HTR-8/SVneo (cell line): ENCODE measurements around the gene DNAAF1.

ENCODE experiments used
- DNase-seq: peaks from one replicate; pipeline ENCODE4 v3.0.0; 2011; ENCODE audit warnings: low spot score, mixed read lengths; ENCODE audit not compliant: insufficient read length
- FAIRE-seq: peaks from 2 replicates; lab custom pipeline; 2011; peaks lifted over from hg19 to GRCh38; lab: Jason Lieb, UNC

DNAAF1 gene

DNA sequence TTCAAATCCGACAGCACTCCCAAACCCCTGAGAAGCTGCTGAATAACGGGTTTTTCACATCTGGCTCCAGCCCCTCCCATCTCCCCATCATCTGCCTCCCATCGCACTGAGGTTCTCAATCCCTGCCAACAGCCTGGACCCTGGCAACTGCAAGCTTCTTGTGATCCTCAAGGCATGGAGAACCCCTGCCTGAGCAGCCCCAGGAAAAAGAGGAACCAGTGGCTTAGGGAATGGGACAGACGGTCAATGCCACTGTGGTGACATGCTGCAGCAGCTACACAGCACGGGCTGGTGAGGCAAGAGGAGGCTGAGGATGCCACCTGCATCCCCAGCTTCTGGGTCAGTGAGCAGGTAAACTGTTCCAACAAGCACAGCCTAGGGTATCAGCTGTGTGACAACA is 25.1 kb upstream of the DNAAF1 start:
- FAIRE-seq (no peak), DNase-seq (no peak)

DNA sequence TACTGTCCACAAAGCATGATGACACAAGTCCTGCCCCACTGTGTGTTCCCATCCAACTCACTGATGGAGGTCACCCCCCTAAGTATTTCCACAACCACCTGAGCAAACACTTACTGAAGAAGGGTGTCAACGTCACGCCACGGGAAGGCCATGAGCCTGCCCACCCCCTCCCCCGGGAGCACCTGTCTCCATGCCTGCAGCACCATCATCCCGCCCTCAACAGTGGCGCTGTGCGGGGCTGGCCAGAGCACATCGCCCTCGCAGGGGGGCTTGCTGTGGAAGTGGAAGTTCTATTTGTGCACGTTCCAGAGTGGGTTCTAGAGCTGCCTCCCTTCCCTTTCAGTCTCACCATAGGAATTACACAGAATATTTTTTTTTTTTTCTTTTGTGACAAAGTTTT is 24.1 kb upstream of the DNAAF1 start:
- DNase-seq, result no peak
- no peak for FAIRE-seq

DNA sequence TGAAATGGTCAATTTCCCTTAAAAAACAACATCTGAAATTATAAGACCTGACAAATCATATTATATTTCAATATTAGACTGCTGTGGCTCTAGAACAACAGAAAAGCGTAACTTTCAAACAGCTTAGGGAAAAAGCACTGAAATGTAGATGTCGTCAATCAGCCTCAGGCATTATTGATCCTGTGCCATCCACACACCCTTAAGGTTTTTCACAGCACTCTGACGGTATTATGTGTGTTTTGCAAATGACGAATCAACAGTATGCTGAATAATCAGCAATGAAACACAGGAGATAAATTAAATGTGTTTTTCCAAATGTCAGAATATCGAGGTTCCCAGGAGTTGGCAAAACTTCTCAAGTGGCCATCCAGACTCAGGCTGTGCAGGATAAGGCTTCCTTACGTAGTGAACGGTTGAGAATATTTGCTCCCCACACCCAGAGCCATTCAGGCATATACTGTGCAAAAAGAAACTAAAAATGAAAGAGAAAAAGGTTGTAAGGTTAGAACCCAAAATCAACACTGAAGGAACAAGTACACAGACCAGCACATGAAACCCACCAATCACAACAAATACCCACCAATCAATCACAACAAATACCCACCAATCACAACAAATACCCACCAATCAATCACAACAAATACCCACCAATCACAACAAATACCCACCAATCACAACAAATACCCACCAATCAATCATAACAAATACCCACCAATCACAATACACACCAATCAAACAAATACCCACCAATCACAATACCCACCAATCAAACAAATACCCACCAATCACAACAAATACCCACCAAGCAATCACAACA is 20.6 kb upstream of the DNAAF1 start:
- DNase-seq (no peak), FAIRE-seq (no peak)

GRCh38 chr16:84131117-84131516 is 14.0 kb upstream of the DNAAF1 start:
- no peak for DNase-seq
- FAIRE-seq, result no peak

DNA sequence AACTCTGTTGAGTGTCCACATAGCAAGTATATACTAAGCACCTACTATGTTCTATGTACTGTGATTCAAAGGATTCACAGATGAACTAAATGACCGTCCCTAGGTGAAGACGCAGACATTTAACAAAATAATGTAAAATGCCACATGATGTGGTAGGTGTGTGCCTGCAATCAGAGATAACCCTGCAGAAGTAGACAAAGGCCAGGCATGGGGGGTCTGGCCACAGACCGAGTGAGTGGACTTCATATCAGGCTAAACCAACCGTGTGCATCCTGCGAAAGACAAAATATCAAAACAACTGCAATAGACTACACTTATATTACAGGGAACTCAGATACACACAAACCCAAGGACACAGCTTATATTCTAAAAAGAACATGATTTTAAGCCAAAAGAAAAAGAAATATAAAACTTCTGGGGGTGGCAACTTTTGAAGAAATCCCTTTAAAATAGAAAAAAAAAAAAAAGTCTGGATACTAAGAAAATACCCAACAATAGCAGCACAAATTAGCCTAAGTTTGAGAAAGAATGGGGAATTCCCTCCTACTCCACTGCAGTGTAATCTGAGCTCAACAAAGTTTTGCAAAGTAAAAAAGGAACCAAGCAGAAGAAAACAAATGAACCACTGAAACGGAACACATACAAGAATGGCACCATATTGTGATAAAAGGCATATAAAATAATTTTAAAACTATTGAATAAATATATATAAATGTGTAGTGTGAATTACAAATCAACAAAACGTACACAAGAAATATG is 12.4 kb upstream of the DNAAF1 start:
- DNase-seq (no peak), FAIRE-seq (no peak)

DNA sequence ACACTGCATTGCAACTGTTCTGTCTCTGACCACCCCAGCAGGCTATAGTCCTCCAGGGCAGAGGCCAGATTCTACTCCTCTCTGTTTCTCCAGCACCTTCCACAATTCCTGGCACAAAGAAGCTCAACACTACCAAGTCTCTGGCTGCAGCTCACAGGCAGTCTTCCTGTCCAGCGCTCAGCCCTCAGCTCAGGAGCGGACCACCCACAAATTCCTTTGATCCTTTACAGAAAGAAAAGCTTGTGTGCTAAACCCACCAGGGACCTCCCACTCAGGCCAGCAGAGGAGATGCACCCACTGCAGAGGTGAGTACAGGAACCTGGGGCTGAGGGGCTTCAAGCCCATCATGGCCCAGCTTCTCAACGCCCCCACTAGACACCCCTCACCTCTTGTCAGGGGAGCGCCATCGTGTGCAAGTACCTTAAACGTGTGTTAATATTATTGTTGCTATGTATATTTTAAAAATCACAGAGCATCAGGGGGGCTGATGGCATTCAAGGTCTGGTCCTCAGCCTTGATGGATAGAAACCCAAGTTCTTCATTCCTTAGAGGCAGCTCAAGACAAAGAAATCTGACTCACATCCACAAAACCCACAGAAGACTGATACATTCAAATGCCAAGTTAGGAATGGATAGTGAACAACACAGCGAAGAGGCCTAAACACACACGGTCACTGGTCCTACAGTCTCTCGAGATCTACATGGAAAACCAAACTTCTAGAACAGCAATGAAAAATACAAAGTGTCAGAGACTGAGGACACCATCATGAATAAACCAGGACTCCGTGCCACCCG is 8.6 kb upstream of the DNAAF1 start:
- no peak for DNase-seq

GRCh38 chr16:84137287-84137686 is 7.8 kb upstream of the DNAAF1 start:
- DNase-seq (no peak), FAIRE-seq (no peak)

More for the DNA sequence above, 8.6 kb upstream of the DNAAF1 start:
- FAIRE-seq, result no peak

DNA sequence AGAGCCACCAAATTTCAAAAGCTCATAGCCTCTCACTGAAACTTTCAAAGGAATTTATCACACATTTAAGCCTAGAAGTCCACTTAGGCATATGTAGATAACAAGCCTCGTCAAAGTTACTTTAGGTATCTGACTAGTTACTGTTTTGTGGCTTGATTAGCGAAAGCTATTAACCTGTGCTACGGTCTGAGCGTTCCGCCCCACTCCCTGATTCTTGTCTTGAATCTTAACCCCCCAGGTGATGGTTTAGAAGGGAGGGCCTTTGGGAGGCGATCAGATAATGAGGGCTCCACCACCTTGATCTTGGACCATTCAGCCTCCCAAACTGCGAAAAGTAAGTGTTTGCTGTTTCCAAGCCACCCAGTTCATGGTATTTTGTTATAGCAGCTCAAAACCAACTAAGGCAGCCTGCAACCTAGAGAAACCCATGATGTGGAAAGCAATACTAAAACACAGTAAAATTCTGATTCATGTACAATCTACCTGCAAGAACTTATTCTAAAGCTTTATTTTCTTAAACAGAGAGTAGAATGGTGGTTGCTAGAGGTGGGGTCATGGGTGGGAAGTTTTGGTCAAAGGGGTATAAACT is 7.2 kb upstream of the DNAAF1 start:
- DNase-seq (no peak), FAIRE-seq (no peak)

DNA sequence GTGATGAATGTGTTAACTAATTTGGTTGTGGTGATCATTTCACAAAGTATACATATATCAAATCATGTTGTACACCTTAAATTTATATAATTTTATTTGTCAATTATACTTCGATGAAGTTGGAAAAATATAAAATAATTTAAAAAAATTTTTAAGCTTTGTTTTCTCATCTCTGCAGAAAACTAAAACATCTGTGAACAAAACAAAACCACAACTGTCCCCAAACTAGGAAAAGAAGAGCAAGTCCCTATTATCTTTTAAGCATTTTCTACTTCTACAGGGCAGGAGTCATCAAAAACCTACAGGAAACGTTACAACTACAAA is 6.6 kb upstream of the DNAAF1 start:
- DNase-seq (no peak), FAIRE-seq (no peak)

DNA sequence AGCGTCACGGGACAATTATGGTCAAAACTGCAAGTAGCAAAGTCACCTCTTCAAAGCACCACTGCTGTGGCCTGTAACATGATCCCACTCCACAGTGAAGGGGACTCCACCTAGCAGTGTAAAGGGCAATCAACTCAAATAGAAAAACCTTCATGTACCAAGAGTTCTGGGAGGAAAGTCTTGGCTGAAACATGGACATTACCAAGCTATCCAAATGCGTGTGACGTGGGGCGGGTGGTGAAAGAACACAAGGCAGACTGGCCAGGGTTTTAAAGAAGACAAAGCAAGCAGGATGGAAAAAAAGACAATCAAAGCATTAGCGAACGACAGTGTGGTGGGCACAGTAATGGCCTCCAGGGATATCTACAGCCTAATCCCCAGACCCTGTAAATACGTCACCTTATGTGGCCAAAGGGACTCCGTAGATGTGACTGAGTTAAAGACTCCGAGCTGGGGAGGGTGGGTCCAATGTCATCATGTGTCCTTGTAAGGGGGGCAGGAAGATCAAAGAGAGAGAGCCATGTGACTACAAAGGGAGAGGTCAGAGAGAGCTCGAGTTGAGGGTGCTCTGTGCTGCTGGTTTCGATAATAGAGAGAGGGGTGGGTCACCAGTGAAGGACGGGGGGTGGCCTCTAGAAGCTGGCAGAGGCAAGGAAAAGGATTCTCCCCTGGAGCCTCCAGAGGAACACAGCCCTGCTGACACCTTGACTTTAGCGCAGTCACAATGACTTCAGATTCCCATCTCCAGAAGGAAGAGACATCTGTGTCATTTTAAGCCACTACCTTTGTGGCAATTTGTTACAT is 6.1 kb upstream of the DNAAF1 start:
- DNase-seq (no peak), FAIRE-seq (no peak)

DNA sequence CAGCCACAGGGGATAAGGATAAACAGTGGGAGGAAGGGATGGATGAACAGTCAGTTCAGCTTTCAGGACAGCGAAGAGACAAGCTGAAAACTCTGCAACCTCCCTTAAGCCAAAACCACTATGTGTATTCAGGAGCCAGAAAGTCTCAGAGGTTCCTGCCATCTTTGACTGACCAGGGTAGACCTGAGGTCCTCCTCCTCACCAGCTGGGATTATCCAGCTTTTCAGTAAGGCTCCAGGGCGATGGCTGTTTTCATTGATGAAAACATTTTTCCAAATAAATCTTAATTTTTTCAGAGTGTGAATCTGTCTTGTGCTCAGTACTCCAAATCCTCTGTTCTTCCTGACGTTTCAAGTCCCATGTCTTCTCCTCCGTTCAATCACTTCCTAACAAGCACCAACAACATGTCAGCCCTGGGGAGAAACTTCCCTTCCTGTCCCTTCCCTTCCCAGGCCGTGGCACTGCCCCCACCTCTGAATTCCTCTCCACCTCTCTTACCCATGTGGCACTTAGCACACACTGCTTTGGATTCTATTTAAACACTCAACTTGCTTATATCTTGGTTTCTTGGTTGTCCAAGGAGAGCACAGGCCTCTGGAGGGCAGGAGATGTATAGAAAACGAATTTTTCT is 5.4 kb upstream of the DNAAF1 start:
- no peak for DNase-seq
- FAIRE-seq, result no peak

DNA sequence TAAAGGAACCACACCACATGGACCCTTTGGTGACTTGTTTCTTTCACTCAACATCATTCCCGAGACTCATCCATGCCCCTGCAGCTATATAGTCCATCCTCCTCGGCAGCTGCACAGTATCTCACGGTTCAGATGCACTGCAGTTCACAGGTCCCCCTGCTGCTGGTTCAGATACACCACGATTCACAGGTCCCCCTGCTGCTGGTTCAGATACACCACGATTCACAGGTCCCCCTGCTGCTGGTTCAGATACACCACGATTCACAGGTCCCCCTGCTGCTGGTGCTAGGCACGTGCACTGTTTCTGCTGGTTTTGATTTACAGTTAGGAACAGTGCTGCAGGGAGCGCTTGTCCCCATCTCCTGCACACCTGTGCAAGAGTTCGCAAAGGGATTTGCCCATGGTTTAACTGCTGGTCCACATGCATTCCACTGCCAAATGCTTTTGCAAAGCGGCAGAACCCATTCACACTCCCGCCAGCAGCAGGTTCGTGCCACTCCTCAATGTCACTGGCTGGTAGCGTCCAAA is 3.9 kb upstream of the DNAAF1 start:
- DNase-seq, result no peak
- no peak for FAIRE-seq

DNA sequence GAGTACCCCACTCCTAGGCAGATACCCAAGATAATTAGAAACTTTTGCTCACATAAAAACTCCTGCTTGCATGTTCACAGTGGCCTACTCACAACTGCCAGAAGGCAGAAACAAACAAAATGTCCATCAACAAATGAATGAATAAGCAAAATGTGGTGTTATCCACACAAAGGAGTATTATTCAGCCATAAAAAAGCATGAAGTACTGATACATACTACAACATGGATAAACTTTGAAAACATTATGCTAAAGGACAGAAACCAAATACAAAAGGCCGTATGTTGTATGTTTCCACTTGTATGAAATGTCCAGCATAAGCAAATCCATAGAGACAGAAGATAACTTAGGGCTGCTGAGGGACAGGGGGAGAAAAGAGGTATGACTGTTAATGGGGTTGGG is 2.0 kb upstream of the DNAAF1 start:
- FAIRE-seq (no peak), DNase-seq (no peak)

- DNase-seq, result no peak
- FAIRE-seq, result no peak
These were observed 1.3 kb upstream of the DNAAF1 start for GRCh38 chr16:84143784-84144199.

DNA sequence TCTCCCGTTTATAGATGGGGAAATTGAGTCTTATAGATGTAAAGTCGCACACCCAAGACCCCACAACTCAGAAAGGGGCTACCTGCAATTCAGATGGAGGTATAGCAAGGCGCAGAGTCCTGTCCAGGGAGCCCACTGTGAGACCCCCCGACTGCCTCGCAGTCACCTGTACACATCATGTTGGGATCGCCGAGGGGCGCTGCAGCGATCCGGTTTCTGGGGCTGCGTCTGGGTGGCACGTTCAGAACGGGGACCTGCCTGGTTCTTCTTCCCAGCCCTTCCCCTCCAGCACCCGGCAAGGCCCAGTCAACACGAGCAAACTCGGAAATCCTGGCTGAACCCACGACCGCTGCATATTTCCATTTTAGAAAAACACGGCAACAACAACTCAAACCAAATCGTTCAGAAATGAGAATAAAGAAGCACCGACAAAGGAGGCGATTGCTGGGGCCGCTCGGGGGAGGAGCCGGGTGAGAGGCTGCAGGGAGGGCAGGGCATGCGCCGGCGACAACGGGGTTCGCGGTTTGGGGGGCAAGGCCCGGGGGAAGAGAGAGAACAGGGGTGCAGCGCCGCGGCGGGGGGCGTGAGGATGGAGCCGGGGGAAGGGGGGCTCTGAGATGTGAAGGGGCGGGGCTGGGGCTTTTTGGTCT is 774 bp upstream of the DNAAF1 start:
- FAIRE-seq (no peak), DNase-seq (no peak)

- no peak for FAIRE-seq
- no peak for DNase-seq
These were observed 5.8 kb downstream of the DNAAF1 start for GRCh38 chr16:84150926-84151325.

DNA sequence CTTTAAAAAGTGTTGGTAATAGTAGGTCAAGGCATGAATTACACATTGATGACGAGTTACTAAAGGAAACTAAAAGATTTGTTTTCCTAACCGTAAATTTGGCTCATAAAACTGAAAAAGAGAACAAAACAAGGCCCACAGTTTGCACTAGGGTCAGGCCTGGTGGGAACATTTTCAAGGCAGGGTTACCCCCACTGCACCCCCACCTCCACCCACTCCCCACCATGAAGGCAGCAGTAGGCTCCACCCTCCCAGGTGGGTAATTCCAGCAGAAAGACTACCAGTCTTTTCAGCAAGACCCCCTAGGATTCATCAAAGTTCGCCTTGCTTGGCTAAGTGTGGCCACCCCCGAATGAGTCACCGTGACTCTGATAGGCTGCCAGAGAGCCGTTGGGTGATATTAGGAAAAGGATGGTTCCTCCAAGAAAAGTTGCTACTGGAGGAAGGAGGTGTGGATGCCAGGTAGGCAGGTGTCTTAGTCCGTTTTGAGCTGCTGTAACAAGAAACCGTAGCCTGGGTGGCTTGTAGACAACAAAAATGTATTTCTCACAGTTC is 8.6 kb downstream of the DNAAF1 start:
- FAIRE-seq (no peak), DNase-seq (no peak)

- FAIRE-seq, result no peak
- no peak for DNase-seq
These were observed 10.1 kb downstream of the DNAAF1 start for GRCh38 chr16:84155226-84155625.
